ENCODE measurements around the gene PDK4.

Gene PDK4

GRCh38 chr7:95579318-95579717 is 17.0 kb downstream of the PDK4 start:
- H3K4me3 Mint-ChIP-seq = no peak overlapping the region

GRCh38 chr7:95578299-95578855 is 17.9 kb downstream of the PDK4 start:
- Mint-ChIP-seq H3K4me1 (peaks cover 6% of the 10 kb centered on the region), H3K4me3 (no peak overlapping the region), H3K27me3 (ENCODE audit: low read depth) (no peaks in the 10 kb centered on the region), H3K9me3 (peaks cover 5% of the 10 kb centered on the region), H3K36me3 (ENCODE audit: low read depth) (no peaks in the 10 kb centered on the region), H3K27ac (peak overlapping the region in 1 of 3 experiments; percentile 41)
- no peak for TF ChIP-seq CTCF (IDR thresholded peaks at IDR 0.05; ENCODE audit: unreplicated experiment in 3 of 3)

More at GRCh38 chr7:95579318-95579717, 17.0 kb downstream of the PDK4 start:
- TF ChIP-seq CTCF (IDR thresholded peaks at IDR 0.05; ENCODE audit: unreplicated experiment in 3 of 3) = no peak
- Mint-ChIP-seq H3K4me1 (peaks cover 6% of the 10 kb centered on the region), H3K27ac (no peak overlapping the region), H3K9me3 (peaks cover 5% of the 10 kb centered on the region), H3K36me3 (ENCODE audit: low read depth) (peaks cover 2% of the 10 kb centered on the region), H3K27me3 (ENCODE audit: low read depth) (no peaks in the 10 kb centered on the region)

DNA sequence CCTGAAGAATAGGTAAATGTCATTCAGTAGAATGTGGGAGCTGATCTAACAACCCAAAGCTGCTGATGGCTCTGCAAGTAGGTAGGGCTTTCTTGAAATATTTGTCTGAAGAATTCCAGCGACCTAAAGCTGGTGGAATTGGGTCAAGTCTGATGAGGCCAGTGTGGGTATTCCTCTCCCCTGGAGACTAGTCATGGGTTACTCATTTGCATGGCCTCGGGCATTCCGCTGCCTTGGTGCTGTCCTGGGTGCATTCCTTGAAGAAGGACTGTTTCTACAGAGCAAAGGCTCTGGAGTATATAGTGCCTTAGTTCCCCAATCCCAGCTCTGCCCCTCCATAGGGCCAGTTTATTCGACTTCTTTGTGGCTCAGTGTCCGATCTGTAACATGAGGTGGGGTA is 19.2 kb downstream of the PDK4 start:
- Mint-ChIP-seq H3K27ac (no peak overlapping the region), H3K27me3 (ENCODE audit: low read depth) (no peaks in the 10 kb centered on the region), H3K9me3 (peaks cover 11% of the 10 kb centered on the region), H3K4me3 (no peak overlapping the region), H3K4me1 (peaks cover 6% of the 10 kb centered on the region), H3K36me3 (ENCODE audit: low read depth) (no peaks in the 10 kb centered on the region)
- no peak for TF ChIP-seq CTCF (IDR thresholded peaks at IDR 0.05; ENCODE audit: unreplicated experiment in 3 of 3)

DNA sequence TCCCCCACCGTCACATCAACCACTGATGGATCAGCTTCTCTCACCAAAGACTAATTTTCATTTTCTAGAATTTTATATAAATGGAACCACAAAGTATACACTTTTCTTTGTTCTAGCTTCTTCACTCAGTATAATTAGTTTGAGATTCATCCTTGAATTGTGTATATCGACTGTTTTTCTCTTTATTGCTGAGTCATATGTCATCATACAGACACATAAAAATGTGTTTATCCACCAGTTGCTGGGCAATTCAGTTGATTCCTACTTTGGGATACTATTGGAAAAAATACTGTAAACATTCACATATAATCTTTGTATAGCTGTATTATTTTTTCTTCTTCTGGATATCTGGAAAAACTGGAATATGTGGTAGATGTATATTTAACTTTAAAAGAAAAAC is 26.6 kb downstream of the PDK4 start:
- Mint-ChIP-seq H3K27ac (no peak overlapping the region), H3K4me1 (no peaks in the 10 kb centered on the region)

DNA sequence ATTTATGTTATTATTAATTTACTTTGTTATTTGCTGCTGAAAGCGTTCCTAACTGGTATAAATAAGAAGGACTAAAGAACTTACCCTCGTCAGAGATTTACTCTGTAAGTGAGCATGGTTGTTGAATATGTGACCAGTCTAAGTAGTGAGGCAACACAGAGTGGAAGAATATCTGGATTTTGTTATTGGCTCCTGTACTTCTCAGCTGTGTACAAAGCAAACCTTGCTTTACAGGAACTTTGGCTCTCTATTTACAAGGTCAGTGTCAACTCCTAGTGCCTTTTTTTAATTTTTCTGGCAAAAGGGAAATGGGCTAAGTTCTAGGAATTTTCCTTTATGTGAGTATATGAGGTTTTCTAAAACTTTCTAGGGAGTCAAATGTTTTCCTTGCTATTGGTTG is 35.6 kb downstream of the PDK4 start:
- Mint-ChIP-seq H3K27ac (no peak overlapping the region), H3K4me1 (no peaks in the 10 kb centered on the region), H3K9me3 (no peaks in the 10 kb centered on the region), H3K27me3 (ENCODE audit: low read depth) (no peaks in the 10 kb centered on the region), H3K4me3 (no peak overlapping the region), H3K36me3 (ENCODE audit: low read depth) (no peaks in the 10 kb centered on the region)
- no peak for TF ChIP-seq CTCF (IDR thresholded peaks at IDR 0.05; ENCODE audit: unreplicated experiment in 3 of 3)

More for the DNA sequence above, 26.6 kb downstream of the PDK4 start:
- Mint-ChIP-seq H3K4me3 (no peak overlapping the region), H3K27me3 (ENCODE audit: low read depth) (no peaks in the 10 kb centered on the region), H3K9me3 (peaks cover 12% of the 10 kb centered on the region), H3K36me3 (ENCODE audit: low read depth) (no peaks in the 10 kb centered on the region)
- no peak for TF ChIP-seq CTCF (IDR thresholded peaks at IDR 0.05; ENCODE audit: unreplicated experiment in 3 of 3)

GRCh38 chr7:95558864-95559263 is 37.5 kb downstream of the PDK4 start:
- Mint-ChIP-seq H3K27ac (no peak overlapping the region), H3K4me1 (no peaks in the 10 kb centered on the region), H3K27me3 (ENCODE audit: low read depth) (no peaks in the 10 kb centered on the region), H3K36me3 (ENCODE audit: low read depth) (no peaks in the 10 kb centered on the region), H3K9me3 (no peaks in the 10 kb centered on the region), H3K4me3 (no peak overlapping the region)
- TF ChIP-seq CTCF (IDR thresholded peaks at IDR 0.05; ENCODE audit: unreplicated experiment in 3 of 3) = no peak
